Measurements from ENCODE around the gene CPNE1. TPM values are rescaled to one million over a fixed set of nuclear protein-coding genes. Genes with fewer than 3 reads are reported as not detected.

CPNE1 gene
- total RNA-seq, 1 experiment from 2014 or later: 333 TPM

GRCh38 chr20:35627121-35627520, 37.6 kb downstream of the CPNE1 start:
- Histone ChIP-seq H3K9me2 (ENCODE audit: insufficient read depth) (no peaks in the 10 kb centered on the region), H2AFZ (ENCODE audit: low read depth, low read length, poor library complexity, severe bottlenecking) (no peak overlapping the region), H3K4me1 (ENCODE audit: control insufficient read depth in 1 of 2, insufficient read depth in 2 of 2, low read length in 2 of 2) (no peaks in the 10 kb centered on the region), H3K4me3 (replicated peaks in 1 of 2; ENCODE audit: low read depth in 1 of 2, low read length in 2 of 2) (no peak overlapping the region), H3K9me3 (ENCODE audit: control insufficient read depth in 1 of 2, insufficient read depth in 1 of 2, low read depth in 1 of 2, low read length in 2 of 2) (no peaks in the 10 kb centered on the region), H3K36me3 (ENCODE audit: control insufficient read depth in 1 of 2, insufficient read depth in 2 of 2, low read length in 2 of 2) (peaks cover 41 to 48% of the 10 kb centered on the region in 2 experiments; a peak in 3 of 4 replicates), H4K20me1 (ENCODE audit: insufficient read depth) (no peaks in the 10 kb centered on the region), H3K27me3 (ENCODE audit: insufficient read depth, low read length) (no peaks in the 10 kb centered on the region), H3K79me2 (ENCODE audit: insufficient read depth, low read length) (no peaks in the 10 kb centered on the region), H3K9ac (ENCODE audit: low read length) (no peak overlapping the region), H3K4me2 (ENCODE audit: low read length) (no peak overlapping the region), H3K27ac (ENCODE audit: low read depth, low read length) (no peak overlapping the region)
- no TSS peak for BruUV-seq (replicated peaks)
- ChIA-PET POLR2A (no interaction called here), RAD21 (ENCODE audit: low non-redundant PET in 1 of 2, low total read pairs in 2 of 2, uncharacterized antibody in 2 of 2, unreplicated experiment in 2 of 2) (no interaction called here), CTCF (interaction anchor here (1.0 kb wide), 1 partner anchor 8 kb away, joined by 3 read pairs; no protein-coding TSS in a partner anchor)
- intact Hi-C loops (cut with micrococcal nuclease): no loop called here
- no peak for DNase-seq (ENCODE audit: low read depth, low spot score)
- TF ChIP-seq YY1 (IDR thresholded peaks at IDR 0.05; ENCODE audit: extremely low read depth, insufficient replicate concordance, low read depth, low read length) (no peak), SIN3A (IDR thresholded peaks at IDR 0.05; ENCODE audit: low read depth) (no peak), ELF1 (IDR thresholded peaks at IDR 0.05; ENCODE audit: borderline replicate concordance, low read depth) (no peak), ATF3 (IDR thresholded peaks at IDR 0.05) (no peak), SRF (IDR thresholded peaks at IDR 0.05; ENCODE audit: low read depth) (no peak), CEBPB (IDR thresholded peaks at IDR 0.05; ENCODE audit: low read depth) (no peak), FOSL1 (IDR thresholded peaks at IDR 0.05; ENCODE audit: low read depth) (no peak)
- no peak for ATAC-seq

DNA sequence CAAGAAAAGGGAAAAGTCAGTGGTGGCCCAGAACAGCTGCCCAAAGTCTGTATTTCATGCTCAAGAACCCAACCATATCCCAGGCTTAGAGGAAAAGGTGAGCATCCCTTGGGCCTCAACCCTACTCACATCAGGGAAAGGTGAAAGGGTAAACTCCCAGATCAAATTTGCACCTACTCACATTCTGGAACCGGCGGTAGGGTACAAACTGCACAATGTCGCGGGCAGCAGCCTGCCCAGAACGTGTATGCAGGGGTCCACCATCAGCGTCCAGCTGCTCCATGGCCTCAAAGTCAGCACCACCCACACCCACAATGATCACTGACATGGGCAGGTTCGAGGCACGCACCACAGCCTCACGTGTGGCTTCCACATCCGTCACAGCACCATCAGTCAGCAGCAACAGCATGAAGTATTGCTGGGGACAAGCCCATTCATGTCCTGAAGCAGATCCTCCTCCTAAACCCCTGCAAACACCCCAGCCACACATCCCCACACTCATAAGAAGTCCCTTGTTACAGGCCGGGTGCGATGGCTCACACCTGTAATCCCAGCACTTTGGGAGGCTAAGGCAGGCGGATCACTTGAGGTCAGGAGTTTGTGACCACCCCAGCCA, 38.2 kb downstream of the CPNE1 start:
- Histone ChIP-seq H2AFZ (ENCODE audit: low read depth, low read length, poor library complexity, severe bottlenecking) (no peak overlapping the region), H3K27me3 (ENCODE audit: insufficient read depth, low read length) (no peaks in the 10 kb centered on the region), H3K4me2 (ENCODE audit: low read length) (no peak overlapping the region), H3K36me3 (ENCODE audit: control insufficient read depth in 1 of 2, insufficient read depth in 2 of 2, low read length in 2 of 2) (peaks cover 41 to 42% of the 10 kb centered on the region in 2 experiments; a peak in 3 of 4 replicates), H4K20me1 (ENCODE audit: insufficient read depth) (no peaks in the 10 kb centered on the region), H3K27ac (ENCODE audit: low read depth, low read length) (peak overlapping the region; percentile 20; the same call in 1 of the 2 replicates), H3K4me1 (ENCODE audit: control insufficient read depth in 1 of 2, insufficient read depth in 2 of 2, low read length in 2 of 2) (no peaks in the 10 kb centered on the region), H3K9me3 (ENCODE audit: control insufficient read depth in 1 of 2, insufficient read depth in 1 of 2, low read depth in 1 of 2, low read length in 2 of 2) (no peaks in the 10 kb centered on the region), H3K79me2 (ENCODE audit: insufficient read depth, low read length) (no peaks in the 10 kb centered on the region), H3K4me3 (replicated peaks in 1 of 2; ENCODE audit: low read depth in 1 of 2, low read length in 2 of 2) (no peak overlapping the region), H3K9me2 (ENCODE audit: insufficient read depth) (no peaks in the 10 kb centered on the region), H3K9ac (ENCODE audit: low read length) (no peak overlapping the region)
- intact Hi-C loops (cut with micrococcal nuclease): no loop called here
- RAD21 ChIA-PET (ENCODE audit: low non-redundant PET in 1 of 2, low total read pairs in 2 of 2, uncharacterized antibody in 2 of 2, unreplicated experiment in 2 of 2): no interaction called here
- CTCF ChIA-PET: no interaction called here
- BruUV-seq (replicated peaks): TSS peak; percentile 39
- POLR2A ChIA-PET: no interaction called here
- no peak for DNase-seq (ENCODE audit: low read depth, low spot score)
- no peak for ATAC-seq
- TF ChIP-seq, protein P1, sequence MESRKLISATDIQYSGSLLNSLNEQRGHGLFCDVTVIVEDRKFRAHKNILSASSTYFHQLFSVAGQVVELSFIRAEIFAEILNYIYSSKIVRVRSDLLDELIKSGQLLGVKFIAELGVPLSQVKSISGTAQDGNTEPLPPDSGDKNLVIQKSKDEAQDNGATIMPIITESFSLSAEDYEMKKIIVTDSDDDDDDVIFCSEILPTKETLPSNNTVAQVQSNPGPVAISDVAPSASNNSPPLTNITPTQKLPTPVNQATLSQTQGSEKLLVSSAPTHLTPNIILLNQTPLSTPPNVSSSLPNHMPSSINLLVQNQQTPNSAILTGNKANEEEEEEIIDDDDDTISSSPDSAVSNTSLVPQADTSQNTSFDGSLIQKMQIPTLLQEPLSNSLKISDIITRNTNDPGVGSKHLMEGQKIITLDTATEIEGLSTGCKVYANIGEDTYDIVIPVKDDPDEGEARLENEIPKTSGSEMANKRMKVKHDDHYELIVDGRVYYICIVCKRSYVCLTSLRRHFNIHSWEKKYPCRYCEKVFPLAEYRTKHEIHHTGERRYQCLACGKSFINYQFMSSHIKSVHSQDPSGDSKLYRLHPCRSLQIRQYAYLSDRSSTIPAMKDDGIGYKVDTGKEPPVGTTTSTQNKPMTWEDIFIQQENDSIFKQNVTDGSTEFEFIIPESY (IDR thresholded peaks at IDR 0.05; ENCODE audit: extremely low read depth, insufficient replicate concordance, low read length): no peak
- TF ChIP-seq, protein P2, sequence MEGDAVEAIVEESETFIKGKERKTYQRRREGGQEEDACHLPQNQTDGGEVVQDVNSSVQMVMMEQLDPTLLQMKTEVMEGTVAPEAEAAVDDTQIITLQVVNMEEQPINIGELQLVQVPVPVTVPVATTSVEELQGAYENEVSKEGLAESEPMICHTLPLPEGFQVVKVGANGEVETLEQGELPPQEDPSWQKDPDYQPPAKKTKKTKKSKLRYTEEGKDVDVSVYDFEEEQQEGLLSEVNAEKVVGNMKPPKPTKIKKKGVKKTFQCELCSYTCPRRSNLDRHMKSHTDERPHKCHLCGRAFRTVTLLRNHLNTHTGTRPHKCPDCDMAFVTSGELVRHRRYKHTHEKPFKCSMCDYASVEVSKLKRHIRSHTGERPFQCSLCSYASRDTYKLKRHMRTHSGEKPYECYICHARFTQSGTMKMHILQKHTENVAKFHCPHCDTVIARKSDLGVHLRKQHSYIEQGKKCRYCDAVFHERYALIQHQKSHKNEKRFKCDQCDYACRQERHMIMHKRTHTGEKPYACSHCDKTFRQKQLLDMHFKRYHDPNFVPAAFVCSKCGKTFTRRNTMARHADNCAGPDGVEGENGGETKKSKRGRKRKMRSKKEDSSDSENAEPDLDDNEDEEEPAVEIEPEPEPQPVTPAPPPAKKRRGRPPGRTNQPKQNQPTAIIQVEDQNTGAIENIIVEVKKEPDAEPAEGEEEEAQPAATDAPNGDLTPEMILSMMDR (IDR thresholded peaks at IDR 0.05 in 2 of 3, conservative IDR thresholded peaks at IDR 0.05 in 1 of 3; ENCODE audit: borderline replicate concordance in 1 of 3, insufficient read depth in 1 of 3, low read depth in 2 of 3, low read length in 2 of 3): no peak
- TF ChIP-seq EZH2phosphoT487 (IDR thresholded peaks at IDR 0.05; ENCODE audit: borderline replicate concordance) (no peak), CBX3 (IDR thresholded peaks at IDR 0.05; ENCODE audit: low read depth) (no peak), YY1 (IDR thresholded peaks at IDR 0.05; ENCODE audit: extremely low read depth, insufficient replicate concordance, low read depth, low read length) (no peak), JUND (IDR thresholded peaks at IDR 0.05) (no peak), ZFX (IDR thresholded peaks at IDR 0.05) (no peak), FOSL1 (IDR thresholded peaks at IDR 0.05; ENCODE audit: low read depth) (no peak)

All from HCT116 (cell line).